Activated T-helper 9 cell treated with anti-CD3 and anti-CD28 coated beads, Interleukin-2, amount 50 U/mL, for 16 hours (primary cell): ENCODE data around the gene ZNF543.
A peak's percentile ranks its signal among the peaks of the same experiment; 100 is the strongest.
"Not testable (repeated sequence)": the region's sequence is repeated elsewhere in the genome, so short reads cannot be mapped to it uniquely, and the experiment has no call there.

Experiments
- DNase-seq: peaks from one replicate; pipeline ENCODE4 v3.0.0-alpha.2; 2020; ENCODE audit warnings: low read depth

Gene ZNF543

DNA sequence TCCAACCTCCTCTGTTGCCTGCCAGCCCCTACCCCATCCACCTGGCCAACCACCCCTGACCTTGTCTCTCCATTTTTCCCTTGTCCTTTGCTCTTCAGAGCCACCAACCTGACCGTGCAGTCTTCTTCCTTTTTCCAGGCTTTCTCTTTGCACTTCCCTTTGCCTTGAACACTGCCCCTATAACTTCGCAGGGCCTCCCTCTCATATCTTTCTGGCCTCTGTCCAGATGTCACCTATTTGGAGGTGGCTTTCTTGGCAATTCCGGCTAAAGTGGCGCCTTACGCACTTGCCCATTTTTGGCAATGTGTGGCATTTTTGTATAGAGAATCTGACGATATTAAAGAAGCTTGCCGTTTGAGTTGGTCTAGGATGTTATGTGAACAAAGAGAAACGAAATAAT is 844 bp downstream of the ZNF543 start:
- DNase-seq: no peak

DNA sequence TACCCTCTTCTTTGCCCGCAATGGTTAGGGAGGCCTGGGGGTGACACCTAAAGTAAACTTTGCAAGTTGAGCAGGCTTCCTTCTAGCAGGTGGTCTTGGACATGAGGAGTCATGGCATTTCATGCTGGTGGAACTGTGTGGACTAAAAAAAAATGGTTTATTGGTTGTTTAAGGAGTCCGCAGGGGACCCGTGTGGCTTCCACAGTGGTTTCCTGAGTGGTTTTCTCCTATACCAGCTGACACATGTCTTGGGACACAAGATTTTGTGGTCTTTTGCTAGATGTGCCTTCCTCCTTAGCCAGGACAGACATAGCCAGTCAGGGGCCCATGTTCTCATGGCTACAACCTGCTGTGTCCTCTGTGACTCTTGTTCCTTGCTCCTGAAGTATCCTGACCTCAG is 1.5 kb downstream of the ZNF543 start:
- DNase-seq: no peak

- no peak for DNase-seq
Observed at GRCh38 chr19:57324992-57325391, 4.7 kb downstream of the ZNF543 start.

GRCh38 chr19:57327993-57328392 is 7.7 kb downstream of the ZNF543 start:
- DNase-seq: no peak

DNA sequence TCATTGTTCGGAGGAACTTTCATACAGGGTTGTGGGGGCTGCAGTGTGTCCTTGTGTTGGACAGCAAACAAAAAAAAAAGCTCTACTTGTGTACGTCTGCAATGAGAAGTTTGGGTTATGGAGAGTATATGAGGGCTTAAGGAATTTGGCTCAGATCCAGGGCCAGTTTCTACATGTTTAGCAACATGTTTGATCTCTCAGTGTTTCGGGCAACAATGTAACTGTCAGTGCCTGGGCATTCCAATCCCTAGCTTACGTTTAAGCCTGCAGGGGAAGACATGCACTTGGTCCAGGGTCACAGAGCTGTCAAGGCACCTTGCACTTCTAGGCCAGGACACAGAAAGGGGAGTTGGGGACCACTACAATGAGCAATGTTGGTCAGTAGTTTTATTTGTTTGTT is 13.9 kb downstream of the ZNF543 start:
- DNase-seq: no peak

DNA sequence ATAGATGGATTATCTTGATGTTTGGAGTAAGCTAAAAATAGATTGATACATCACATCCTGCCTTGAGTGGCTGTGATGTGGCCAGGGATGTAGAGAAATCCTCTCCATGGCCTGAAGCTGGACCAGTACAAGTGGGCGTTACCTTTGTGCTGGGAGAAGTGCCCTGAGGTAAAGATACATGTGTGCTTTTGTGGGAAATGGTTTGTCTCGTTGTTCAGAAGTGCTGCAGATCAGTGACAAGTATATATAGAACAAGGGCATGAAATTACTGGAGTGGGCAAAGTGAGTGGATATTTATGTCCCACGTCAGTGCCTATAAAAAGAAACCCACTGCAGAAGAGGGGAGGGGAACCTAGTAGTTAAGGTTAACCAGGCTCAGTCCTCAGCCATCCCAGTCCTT is 18.6 kb downstream of the ZNF543 start:
- no peak for DNase-seq

DNA sequence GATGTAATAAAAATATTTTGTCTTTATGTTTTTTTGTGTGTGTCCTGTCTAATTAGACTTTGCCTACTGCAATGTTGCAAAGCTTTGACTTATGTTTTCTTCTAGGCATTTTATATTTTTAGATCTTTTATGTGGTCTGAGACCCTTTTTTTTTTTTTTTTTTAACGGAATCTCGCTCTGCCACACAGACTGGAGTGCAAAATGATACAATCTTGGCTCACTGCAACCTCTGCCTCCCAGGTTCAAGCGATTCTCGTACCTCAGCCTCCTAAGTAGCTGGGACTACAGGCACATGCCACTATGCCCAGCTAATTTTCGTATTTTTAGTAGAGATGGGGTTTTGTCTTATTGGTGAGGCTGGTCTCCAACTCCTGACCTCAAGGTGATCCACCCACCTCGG is 22.3 kb downstream of the ZNF543 start:
- DNase-seq: no peak

GRCh38 chr19:57348136-57348535 is 27.9 kb downstream of the ZNF543 start:
- DNase-seq: no peak

DNA sequence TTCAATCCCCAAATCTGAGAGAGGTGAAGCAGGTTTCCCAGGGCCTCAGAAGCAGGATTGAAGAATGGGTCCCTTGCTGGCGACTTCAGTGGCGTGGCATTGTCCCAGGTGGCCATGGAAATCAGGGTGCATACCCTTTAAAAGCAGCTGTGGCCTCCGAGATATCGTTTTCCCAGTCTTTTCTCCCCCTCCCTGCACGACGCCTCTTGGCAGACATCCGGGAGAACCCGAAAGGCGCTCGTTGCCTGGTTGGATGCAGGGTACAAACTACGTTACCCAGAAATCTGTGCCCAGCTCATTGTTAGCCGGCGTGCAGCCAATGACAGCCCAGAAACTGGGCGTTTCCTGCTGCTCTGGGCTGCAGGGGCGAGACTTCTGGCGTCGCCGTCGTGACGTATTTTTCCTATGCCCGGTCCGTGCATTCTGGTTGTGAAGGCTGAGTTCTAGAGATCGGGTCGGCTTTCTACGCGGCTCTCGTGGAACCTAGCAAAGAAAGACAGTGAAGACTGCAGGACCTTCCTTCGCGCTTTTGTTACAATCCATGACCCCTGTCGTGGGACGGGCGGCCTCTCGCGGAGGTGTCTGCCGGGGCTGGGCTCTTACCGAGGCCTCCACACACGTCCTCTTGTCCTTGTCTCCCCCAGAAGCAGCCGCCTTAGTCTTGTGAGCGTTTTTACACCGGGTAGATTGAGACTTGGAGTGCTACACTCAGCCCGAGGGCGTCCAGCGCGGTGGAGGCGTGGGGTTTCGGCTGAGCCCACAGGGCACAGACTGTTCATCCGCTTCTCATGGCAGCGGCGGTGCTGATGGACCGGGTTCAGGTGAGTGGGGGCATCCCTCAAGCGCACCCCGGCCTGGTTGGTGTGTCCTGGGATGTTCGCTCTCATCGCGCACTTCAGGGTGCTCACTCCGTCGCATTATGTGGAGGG is 30.9 kb downstream of the ZNF543 start, which contains the start of gene ZNF304:
ZNF304 (plus strand) TSS at position 395 of the 929 bp plus-strand sequence; CDS start at position 789, 394 bp downstream.
- DNase-seq: peak; percentile 65

DNA sequence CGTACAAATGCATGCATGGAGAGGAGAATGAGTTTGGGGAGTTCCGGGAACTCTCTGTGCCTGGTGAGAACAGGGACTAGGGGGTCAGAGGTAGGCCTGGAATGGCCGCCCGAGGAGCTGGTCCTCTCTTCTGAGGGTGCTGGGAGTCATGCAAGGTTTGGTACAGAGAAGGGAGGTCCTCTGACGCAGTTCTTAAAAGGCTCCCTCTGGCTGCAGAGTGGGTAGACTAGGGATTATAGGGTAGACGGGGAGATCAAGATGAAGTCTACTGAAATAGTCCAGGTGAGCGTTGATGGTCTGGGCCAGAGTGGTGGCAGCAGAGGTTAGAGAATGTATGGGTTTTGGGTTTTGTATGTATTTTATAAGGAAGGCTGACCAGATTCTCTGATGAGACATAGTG is 31.6 kb downstream of the ZNF543 start:
- DNase-seq: no peak

DNA sequence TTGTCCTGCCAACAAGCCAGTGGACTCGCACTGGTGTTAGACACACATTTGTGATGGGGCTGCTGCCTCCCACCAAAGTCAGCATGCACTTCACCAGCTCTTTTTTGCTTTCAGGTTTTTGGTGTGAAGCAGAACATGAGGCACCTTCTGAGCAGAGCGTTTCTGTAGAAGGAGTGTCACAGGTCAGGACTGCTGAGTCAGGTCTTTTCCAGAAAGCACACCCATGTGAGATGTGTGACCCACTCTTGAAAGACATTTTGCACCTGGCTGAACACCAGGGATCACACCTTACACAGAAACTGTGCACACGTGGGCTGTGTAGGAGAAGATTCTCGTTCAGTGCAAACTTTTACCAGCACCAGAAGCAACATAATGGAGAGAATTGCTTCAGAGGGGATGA is 35.6 kb downstream of the ZNF543 start:
- DNase-seq: no peak

DNA sequence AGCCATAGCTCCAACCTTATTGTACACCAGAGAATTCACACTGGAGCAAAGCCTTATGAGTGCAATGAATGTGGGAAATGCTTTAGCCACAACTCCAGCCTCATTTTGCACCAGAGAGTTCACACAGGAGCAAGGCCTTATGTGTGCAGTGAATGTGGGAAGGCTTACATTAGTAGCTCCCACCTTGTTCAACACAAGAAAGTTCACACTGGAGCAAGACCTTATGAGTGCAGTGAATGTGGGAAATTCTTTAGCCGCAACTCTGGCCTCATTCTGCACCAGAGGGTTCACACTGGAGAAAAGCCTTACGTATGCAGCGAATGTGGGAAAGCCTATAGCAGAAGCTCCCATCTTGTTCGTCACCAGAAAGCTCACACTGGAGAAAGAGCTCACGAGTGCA is 37.1 kb downstream of the ZNF543 start:
- no peak for DNase-seq

DNA sequence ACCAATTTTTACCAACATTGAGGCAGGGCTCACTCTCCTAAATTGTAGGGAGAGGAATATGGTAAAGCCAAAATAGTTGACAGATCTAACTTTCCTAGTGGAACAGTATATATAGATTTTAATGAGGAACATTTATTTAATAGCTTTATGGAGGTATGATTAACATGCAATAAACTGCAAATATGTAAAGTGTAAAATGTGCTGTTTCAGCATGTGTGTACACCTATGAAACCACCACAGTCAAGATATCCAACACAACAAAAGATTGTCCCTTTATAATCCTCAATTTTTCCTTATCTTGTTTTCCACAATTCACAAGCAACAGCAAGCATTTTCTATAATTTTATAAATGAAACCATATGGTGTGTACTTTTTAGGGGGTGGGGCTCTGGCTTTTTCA is 39.0 kb downstream of the ZNF543 start:
- no peak for DNase-seq

DNA sequence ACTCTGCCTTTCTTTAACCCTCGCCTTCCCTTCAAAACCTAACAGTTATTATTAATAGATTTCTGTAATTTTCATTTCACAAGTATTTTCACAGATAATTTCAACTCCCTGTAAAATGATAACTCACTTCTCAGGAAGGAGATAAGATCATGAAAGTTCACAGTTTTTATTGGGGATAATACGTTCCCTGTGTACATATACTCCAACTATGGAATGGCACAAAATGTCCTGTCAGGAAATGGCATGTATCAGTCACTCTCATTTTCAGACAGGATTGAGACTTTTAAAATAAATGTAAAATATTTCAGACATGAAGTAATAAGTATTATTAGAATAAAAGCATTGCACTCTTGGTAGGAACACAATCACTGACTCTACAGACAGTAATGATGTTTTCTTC is 42.1 kb downstream of the ZNF543 start:
- no peak for DNase-seq

- peak; percentile 97 for DNase-seq
Observed at GRCh38 chr19:57362997-57363687, 42.9 kb downstream of the ZNF543 start, which contains the start of the genes TRAPPC2B and ZNF547. TRAPPC2B (plus strand) TSS chr19:57363551; CDS start chr19:57364834, 1,283 bp downstream. ZNF547 (plus strand) TSS chr19:57363551; CDS start chr19:57368556, 5,005 bp downstream.

GRCh38 chr19:57363688-57364181 is 43.5 kb downstream of the ZNF543 start:
- no peak for DNase-seq

DNA sequence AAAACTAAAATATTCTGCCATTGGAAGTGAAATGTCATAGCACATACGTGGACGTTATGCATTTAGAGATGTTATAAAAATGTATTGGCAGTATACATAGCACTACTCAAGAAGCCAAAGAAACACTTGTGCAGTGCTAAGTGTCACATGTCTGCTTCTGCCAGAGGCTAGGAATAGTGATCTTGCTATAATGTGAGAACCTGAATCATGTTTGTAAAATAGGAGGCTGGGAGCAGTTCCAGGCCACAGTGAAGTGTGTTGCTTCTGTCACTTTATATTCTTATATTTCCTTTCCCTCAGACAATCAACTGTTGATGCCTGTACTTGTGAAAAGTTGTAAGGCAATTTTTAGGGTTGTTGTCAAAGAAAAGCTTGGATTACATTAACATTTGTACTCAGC is 46.5 kb downstream of the ZNF543 start:
- DNase-seq: no peak

DNA sequence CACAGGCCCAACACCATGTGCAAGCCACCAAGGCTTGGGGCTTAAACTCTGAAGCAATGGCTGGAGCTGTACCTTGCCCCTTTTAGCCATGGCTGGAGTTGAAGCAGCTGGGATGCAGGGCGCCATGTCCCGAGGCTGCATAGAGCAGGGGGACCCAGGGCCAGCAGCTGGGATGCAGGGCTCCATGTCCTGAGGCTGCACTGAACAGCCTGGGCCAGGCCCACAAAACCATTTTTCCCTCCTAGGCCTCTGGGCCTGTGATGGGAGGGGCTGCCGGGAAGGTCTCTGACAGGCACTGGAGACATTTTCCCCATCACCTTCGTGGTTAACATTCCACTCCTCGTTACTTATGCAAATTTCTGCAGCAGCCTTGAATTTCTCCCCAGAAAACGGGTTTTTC is 53.9 kb downstream of the ZNF543 start:
- DNase-seq: no peak

- not testable (repeated sequence) for DNase-seq
Observed at GRCh38 chr19:57374647-57375046, 54.4 kb downstream of the ZNF543 start.

DNA sequence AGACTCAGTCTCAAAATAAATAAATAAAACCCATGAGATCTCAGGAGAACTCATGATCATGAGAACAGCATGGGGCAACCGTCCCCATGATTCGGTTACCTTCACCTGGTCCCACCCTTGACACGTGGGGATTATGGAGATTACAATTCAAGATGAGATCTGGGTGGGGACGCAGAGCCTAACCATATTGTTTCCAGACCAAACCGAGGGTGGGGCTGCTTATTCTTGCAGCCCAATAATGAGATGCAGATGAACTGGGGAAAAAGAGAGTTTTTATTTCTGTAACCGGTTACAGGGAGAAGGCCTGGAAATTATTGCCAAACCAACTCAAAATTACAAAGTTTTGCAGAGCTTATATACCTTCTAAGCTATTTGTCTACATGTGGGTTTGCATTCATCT is 55.9 kb downstream of the ZNF543 start:
- DNase-seq: no peak

- DNase-seq: no peak
Observed at GRCh38 chr19:57377498-57378146, 57.4 kb downstream of the ZNF543 start.
